HL-60/S4 treated with retinoic acid at 250 ng/mL for 4 days and 3 days (cell line): ENCODE measurements around the gene COL6A2.
"Not testable (repeated sequence)": the region's sequence is repeated elsewhere in the genome, so short reads cannot be mapped to it uniquely, and the experiment has no call there.

Source experiments
- in situ Hi-C: fragments of 300-500 bp; cut with MboI; formaldehyde crosslinking; loops from 2 replicates; pipeline ENCODE4 v1.7.0; 2022; ENCODE audit warnings: low sequenced_read_pairs

COL6A2 gene

DNA sequence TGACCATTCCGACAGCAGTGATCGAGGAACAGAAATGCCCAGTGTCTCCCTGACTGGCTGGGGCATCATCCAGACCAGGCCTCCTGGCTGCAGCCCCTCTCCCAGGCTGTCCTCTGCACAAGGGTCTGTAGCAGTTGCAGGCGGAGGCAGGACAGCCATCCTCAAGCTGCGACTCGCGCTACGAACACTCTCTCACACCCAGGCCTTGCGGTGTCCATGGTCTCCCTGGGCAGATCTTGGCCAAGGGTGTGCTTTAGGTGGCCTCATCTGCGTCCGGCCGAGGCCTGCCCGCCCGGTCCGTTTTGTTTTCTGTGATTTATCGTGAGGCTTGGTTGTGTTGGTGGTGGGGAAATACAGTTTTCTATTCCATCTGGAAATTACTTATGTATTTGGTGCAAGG lies 41.8 kb downstream of the COL6A2 start:
- in situ Hi-C loops = no loop called here

DNA sequence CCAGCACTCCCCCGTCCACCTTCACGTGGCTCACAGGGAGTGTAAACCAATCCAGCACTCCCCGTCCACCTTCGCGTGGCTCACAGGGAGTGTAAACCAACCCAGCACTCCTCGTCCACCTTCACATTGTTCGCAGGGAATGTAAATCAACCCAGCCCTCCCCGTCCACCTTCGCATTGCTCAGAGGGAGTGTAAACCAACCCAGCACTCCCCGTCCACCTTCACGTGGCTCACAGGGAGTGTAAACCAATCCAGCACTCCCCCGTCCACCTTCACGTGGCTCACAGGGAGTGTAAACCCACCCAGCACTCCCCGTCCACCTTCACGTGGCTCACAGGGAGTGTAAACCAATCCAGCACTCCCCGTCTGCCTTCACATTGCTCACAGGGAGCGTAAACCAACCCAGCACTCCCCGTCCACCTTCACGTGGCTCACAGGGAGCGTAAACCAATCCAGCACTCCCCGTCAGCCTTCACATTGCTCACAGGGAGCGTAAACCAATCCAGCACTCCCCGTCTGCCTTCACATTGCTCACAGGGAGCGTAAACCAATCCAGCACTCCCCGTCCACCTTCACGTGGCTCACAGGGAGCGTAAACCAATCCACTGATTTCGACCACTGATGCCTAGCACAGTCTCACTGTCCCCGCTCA lies 42.6 kb downstream of the COL6A2 start:
- in situ Hi-C loops = not testable (repeated sequence)

DNA sequence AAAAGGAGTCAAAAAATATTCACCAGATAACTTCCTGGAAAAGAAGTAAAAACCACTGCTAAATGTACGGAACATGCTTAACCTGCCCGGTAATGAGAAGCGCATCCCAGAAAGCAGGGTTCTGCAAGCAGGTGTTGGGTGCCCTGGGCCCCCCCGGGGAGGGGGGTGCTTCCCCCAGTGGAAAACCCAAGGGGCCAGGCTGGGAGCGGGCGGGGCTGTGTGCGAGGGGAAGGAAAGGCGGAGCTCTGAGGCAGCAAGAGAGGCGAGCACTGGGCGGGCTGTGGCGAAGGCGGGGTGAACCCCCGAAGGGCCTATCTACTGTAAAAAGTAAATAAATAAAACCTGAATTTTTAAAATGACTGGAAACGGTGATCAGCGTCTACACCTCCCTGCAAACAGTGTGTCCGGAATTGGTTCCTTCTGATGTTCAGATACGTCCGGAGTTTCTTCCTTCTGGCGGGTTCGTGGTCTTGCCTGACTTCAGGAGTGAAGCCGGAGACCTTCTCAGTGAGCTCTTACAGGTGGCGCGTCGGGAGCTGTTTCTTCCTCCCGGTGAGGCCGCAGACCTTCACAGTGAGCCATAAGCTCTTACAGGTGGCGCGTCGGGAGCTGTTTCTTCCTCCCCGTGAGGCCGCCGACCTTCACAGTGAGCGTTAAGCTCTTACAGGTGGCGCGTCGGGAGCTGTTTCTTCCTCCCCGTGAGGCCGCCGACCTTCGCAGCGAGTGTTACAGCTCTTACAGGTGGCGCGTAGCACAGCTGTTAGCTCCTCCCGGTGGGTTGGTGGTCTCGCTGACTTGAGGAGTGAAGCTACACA lies 44.1 kb downstream of the COL6A2 start:
- in situ Hi-C loops = no loop called here

DNA sequence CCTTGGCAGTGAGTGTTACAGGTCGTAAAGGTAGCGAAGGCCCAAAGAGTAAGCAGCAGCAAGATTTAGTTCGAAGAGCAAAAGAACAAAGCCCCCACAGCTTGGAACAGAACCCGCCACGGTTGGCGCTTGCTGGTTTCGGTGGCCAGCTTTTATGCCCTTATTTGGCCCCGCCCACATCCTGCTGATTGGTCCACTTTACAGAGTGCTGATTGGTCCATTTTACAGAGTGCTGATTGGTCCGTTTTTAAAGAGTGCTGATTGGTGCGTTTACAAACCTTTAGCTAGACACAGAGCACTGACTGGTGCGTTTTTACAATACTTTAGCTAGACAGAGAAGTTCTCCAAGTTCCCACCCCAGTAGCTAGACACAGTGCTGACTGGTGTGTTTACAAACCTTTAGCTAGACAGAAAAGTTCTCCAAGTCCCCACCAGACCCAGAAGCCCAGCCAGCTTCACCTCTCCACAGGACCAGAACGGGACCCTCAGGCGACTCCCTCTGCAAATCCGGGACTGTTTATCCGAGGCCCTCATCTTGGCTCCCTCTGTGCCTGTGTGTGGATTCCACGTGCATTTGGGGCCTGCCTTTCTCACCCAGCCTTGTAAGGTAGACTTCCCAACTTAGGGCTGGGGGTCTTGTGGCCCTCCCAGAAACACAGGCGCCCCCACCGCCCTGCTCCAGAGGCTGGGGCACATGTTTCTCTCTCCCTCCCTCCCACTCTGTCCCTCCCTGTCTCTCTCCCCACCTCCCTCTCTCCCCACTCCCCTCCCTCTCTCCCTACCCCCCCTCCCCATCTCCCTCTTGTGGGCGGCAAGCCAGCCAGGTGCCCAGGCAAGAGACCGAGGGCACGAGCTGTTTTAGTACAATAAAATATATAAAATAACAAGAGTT lies 44.9 kb downstream of the COL6A2 start:
- in situ Hi-C loops = no loop called here

DNA sequence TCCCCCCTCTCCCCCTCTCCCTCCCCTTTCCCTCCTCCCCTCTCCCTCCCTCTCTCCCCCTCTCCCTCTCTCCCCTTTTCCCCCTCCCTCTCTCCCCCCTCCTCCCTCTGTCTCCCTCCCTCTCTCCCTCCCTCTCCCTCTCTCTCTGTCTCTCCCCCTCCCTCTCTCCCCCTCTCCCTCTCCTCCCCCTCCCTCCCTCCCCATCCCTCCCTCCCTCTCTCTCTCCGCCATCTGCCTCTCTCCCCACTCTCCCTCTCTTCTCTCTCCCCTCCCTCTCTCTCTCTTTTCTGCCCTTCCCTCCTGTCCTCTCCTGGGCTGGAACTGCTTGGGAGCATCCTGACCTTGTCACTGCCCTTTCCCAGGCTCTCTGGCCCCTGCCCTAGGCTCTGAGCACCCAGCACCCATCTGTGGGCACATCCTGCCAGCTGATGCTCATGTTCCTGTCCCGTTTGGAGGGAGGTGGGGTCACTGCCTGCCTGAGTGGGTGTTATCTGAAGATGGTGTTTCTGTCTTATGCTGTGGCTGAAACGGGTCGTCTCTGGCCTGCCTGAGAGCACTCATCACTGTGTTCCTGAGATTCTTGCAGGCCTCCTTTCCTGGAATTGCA lies 46.7 kb downstream of the COL6A2 start:
- in situ Hi-C loops = no loop called here

DNA sequence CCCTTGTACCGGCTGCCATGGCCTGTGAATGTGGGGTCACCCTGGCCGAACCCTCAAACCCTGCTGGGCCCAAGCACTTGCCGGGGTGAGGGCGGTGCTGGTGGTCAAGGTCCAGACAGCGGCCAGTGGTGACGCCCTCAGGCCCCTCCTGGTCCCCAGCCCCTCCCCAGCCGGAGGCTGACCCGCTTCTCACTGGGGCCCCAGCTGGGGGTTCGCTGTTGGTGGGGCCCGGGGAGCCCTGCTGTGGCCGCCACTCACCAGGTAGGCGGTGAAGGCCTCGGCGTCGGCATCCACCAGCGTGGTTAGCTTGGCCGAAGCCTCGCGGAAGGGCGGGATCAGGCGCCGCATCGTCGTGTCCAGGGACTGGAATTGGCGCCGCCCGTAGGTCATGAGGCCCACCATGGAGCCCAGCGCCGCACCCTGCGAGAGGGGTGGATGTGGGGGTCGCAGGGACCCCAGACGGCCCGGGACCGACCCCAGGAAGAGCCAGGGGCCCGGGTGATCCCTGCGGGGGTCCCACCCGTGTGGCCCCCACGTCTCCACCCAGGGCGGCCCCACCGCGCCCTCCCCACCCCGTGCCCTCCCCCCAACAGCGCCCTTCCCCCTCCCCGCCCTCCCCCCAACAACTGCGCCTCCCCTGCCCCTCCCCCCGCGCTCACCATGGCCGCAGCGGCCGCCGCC lies 47.4 kb downstream of the COL6A2 start:
- in situ Hi-C loops = no loop called here

DNA sequence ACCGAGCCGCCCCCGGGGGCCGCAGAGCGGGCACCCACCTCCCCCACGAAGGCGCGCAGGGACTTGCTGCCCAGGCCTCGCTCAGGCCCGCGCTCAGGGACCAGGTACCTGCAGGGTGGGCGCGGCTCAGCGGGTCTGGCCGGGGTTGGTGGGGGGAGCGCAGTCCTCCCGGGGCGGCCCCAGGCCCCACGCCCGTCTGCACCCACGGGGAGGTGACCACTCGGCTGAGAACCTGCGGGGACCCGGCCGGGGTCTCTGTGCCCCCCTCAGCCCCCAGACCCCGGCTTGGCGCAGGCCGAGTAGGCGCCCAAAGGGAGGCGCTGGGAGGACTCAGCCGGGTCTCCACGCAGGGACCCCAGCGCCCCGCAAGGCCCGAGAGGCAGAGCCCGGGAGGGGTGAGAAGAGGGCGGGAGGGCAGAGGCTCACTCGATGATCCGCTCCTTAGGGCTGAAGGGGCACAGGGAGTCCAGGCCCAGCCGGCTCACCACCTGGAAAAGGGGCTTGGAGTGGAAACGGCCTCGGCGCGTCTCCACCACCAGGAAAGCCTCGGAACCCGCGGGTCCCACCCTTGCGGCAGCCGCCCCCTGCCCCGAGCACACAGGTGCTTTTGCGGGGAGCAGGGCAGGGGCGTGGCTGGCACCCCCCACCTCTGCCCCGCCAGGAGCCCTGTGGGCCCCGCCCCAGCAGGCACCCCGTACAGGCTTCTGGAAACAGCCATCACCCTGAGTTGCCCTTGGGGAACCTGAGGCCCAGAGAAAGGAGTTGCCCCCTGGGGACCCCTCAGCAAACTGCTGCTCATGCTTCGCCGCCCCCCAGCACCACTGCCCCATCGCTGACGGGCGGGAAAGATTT lies 48.2 kb downstream of the COL6A2 start:
- in situ Hi-C loops = no loop called here

DNA sequence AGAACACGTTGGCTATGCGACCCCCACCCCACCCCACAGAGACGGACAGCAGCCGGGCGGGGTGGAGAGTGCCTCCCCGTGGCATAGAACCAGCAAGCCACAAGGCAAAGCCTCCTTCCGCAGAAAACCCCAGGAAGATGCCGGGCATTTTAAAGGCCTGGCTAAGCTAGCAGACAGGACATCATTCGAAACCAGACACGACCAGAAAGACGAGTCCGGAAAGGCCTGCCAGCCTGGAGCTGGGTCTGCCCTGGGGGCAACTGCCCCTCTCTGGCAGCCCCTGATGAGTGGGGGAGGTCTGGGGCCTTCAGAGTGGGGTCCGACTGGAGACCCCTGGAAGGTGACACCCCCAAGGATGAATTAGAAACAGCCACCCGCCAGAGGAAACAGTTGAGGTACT lies 48.9 kb downstream of the COL6A2 start:
- in situ Hi-C loops = no loop called here

DNA sequence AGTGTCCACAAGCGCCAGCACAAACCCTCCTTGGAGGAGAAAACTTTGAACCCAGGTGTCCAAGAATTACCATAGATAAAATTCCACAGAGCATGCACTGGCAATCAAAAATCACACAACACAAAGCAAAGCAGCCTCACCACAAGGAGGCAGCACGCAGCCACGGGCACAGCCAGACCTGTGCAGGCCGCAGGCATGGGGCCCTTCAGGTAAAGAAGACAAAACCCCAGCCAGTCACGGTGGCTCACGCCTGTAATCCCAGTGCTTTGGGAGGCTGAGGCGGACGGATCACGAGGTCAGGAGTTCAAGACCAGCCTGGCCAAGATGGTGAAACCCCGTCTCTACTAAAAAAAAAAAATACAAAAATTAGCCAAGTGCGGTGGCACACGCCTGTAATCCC lies 49.5 kb downstream of the COL6A2 start:
- in situ Hi-C loops = not testable (repeated sequence)

DNA sequence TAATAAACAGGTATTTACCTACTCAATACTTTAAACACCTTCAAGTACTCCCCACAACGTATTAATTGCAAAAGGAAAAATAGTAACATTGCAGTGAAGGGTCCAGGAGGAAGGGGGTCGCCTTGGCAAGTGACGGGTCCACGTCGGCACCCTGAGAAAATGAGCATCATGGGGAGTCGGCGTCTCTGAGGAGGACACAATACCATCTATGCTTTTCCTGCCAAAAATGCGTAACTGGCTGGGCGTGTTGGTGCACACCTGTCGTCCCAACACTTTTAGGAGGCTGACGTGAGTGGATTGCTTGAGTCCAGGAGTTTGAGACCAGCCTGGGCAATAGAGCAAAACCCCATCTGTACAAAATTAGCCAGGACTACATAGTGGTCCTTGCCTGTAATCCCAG lies 50.2 kb downstream of the COL6A2 start:
- in situ Hi-C loops = no loop called here

DNA sequence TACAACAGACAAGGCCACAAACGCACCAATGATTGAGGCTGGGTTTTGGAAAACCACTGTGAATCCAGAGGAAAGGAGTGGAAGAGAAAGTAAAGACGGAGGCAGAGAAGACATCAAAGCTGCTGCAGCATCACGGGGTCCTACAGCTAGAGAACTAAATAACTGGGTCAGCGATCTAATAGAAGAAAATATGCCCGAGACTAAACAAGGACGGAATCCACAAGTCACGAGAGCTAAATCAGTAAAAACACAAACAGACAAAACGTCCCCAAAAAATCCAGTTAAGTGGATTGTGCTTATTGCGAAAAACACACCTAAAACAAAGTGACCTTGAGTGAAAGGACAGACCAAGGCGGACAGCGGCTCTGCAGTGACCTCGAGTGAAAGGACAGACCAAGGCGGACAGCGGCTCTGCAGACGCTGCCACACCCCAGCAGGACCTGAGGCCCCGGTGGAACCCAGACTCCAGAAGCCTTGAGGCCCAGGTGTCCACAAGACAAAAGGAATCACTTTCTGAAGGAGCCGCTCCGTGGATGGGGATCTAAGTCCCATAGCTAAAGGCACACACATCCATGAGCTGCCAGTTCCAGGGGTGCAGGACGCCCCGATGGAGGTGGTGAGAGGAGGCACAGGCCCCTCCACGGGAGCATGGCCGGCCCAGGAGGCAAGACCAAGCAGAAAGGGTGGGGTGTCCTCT lies 51.4 kb downstream of the COL6A2 start:
- in situ Hi-C loops = no loop called here

DNA sequence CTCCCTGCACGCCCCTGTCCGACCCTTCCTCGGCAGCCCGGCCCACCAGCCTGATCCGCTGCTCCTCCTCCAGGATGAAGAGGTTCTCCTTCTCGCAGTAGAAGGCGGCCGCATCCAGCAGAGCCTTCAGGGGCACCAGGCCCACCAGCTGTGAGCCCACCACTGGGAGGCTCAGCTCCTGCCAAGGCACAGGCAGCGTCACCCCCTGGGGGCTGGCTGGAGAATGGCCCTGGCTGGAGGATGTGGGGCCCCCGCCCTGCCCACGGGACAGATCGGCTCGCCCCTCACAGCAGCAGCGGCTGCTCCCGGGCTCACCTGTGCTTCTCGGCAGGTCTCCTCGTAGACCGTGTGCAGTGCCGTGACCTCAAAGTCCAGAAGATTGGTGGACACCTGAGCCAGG lies 52.2 kb downstream of the COL6A2 start:
- in situ Hi-C loops = no loop called here

DNA sequence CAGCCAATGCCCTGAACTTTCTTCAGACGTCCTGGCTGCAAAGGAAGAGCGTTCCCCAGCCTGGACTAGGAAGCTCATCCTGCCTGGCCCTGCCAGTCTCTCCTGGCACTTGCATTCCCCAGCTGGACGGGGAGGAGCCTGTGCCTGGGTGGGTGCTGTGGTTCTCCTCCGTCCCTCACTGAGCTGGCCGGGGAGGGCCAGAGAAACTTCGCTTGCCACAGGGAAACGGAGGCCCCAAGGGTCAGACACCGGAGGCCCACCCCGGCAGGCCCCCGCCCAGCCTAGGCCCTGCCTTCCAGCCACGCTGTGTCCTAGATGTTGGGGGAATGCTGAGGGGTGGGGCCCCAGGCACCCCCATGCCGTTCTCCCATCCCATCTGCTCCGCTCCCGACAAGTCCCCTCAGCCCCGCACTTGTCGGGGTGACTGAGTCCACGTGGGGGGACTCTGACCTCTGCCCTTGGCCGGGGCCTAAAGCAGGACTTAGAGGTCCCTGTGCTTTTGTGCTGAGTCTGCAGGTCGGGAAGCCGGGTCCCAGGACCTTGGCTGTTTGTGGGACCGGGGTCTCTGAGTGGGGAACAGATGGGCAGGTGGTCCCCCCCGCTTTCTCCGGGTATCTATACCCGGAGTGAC lies 52.7 kb downstream of the COL6A2 start:
- in situ Hi-C loops = no loop called here

DNA sequence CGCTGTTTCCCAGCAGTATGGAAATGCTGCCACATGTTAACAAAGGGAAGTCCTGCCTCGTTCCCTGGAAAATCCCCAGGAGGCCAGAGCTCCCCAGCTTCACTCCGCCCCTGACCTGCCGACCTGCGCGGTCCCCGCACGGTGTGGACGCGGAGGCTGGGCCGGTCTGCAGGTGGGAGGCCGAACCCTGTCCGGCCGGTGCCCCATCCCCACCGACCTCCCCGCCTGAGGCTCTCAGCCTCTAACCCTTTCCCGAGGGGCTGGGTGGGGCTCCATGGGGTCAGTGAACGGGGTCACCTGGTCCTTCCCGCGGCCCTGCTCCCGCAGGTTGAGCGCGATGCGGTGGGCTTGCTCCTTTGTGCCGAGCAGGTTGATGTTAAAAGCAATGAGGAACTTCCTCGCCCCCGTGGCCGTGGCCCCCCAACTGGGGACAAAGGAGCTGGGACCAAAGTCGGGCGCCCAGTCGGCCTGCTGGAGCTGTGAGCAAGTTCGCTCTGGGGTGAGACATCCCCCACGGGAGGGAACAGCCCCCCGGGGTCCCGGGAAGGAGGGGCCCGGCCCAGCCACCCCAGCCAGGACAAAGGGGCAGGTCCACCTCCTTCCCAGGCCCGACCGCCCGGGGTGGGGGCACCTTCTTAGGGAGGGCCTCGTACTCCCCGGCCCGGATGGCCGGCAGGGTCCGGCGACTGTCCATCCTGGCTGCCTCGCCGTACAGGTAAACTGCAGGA lies 53.5 kb downstream of the COL6A2 start:
- in situ Hi-C loops = no loop called here

DNA sequence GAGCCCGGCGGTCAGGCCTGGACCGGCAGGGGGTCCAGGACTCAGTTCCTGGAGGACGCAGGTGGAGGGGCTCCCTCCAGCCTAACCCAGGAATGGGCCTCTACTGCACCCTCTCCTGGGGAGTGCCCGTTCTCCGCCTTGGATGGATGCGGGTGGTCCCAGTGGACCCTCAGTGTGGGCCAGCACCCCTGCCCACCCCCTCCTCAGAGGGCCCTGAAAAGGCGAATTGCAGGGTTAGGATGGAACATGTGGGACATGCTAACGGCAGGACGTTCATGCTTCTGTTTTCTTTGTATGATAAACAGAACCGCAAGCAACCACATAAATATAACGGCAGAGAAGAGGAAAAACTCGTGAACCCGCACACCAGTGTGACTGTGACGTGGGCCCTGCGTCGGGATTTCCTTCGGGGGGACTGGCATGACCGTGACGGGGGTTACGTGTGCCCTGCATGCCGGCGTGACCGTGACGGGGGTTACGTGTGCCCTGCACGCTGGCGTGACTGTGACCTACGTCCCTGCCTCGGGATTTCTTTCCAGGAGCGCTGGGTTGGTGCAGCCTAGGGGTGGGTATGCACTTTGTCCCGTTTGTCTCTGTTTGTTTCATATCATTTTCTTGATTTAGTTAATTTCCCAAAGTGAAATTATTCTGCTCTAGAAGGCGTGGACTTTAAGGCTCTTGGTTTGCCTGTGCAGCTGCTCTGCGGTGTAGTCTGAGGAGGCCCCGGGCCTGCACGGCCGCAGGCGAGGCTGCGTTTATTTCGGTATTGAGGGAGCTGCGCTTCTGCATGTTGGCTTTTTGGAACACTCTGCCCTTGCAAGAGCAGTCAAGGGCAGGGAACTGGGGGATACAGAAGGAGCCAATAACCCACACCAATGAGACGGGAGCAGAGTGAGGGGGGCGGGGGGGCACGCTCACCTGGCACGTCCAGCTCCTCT lies 54.3 kb downstream of the COL6A2 start:
- in situ Hi-C loops = no loop called here

DNA sequence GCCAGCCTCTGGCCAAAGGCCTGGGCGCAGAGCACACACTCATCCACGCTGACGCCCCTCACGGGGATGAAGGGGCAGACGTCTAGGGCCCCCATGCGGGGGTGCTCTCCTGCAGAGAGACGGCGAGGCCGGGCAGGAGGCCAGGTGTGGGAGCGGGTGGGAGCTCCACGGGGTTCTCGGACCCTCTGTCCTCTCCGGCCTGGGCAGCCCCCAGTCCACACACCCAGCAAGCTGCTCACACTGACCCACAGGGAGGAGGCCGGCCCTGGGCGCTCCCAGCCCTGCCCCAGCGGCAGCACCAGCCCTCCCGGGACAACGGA lies 55.0 kb downstream of the COL6A2 start:
- in situ Hi-C loops = no loop called here
